CD4-positive, CD25-positive, alpha-beta regulatory T cell (primary cell): Measurements from ENCODE around the gene LONP1. TPM values are rescaled to one million over a fixed set of nuclear protein-coding genes. Genes with fewer than 3 reads are reported as not detected.

Experiments used
- ATAC-seq, 2 donors: fragments of 150-1000 bp; cut with Tn5 transposase; one replicate each; pipeline ENCODE4 v1.10.0; 2021; ENCODE audit warnings: low read depth in 2 of 2, moderate number of reproducible peaks in 2 of 2, moderate library complexity in 1 of 2
- DNase-seq, 3 donors: peaks; one replicate each; pipeline versions ENCODE4 v3.0.0 to v3.0.0-alpha.2; 2012 to 2022; ENCODE audit warnings: mixed read lengths in 1 of 3
- H3K27ac ChIP-seq: one replicate; pipeline ENCODE4 v1.7.0; 2013; ENCODE audit warnings: mild to moderate bottlenecking, low read length; ENCODE audit not compliant: insufficient read depth, poor library complexity, severe bottlenecking
- H3K27me3 ChIP-seq: one replicate; pipeline ENCODE4 v1.7.0; 2013; ENCODE audit warnings: low read length; ENCODE audit not compliant: control insufficient read depth, insufficient read depth
- H3K36me3 ChIP-seq: one replicate; pipeline ENCODE4 v1.7.0; 2013; ENCODE audit warnings: mild to moderate bottlenecking, low read length, moderate library complexity; ENCODE audit not compliant: control insufficient read depth, insufficient read depth
- H3K4me1 ChIP-seq: 2 replicates; pipeline ENCODE4 v1.7.0; 2013; ENCODE audit warnings: mild to moderate bottlenecking, low read length; ENCODE audit not compliant: insufficient read depth, control insufficient read depth, poor library complexity, severe bottlenecking
- H3K4me3 ChIP-seq: one replicate; pipeline ENCODE4 v1.7.0; 2013; ENCODE audit warnings: low read depth, mild to moderate bottlenecking, low read length, moderate library complexity
- H3K9me3 ChIP-seq, 2 experiments: 1 replicate in 1 of 2; 2 replicates in 1 of 2; pipeline ENCODE4 v1.7.0; 2013; ENCODE audit warnings: low read length in 2 of 2, mild to moderate bottlenecking in 1 of 2, moderate library complexity in 1 of 2; ENCODE audit not compliant: control insufficient read depth in 2 of 2
- H3K27ac Mint-ChIP-seq, 3 donors: one replicate each; pipeline ENCODE4 v1.8.0; 2020 to 2022; ENCODE audit warnings: mild to moderate bottlenecking in 3 of 3, mixed read lengths in 3 of 3, moderate library complexity in 2 of 3
- H3K27me3 Mint-ChIP-seq: one replicate; pipeline ENCODE4 v1.8.0; 2022; ENCODE audit warnings: mild to moderate bottlenecking, mixed read lengths
- H3K36me3 Mint-ChIP-seq: one replicate; pipeline ENCODE4 v1.8.0; 2020; ENCODE audit warnings: mixed read lengths
- H3K4me1 Mint-ChIP-seq, 4 donors: one replicate each; pipeline ENCODE4 v1.8.0; 2020 to 2022; ENCODE audit warnings: mixed read lengths in 4 of 4, mild to moderate bottlenecking in 1 of 4
- H3K4me3 Mint-ChIP-seq, 4 donors: one replicate each; pipeline ENCODE4 v1.8.0; 2020 to 2022; ENCODE audit warnings: mild to moderate bottlenecking in 4 of 4, mixed read lengths in 4 of 4, moderate library complexity in 3 of 4
- H3K9me3 Mint-ChIP-seq, 7 donors: one replicate each; pipeline ENCODE4 v1.8.0; 2020 to 2022; ENCODE audit warnings: mixed read lengths in 7 of 7, mild to moderate bottlenecking in 3 of 7, moderate library complexity in 2 of 7
- polyA plus RNA-seq, 4 donors: library from polyadenylated mRNA; unstranded; fragments of 300-500 nt; fragmentation: Illumina TruSeq; gene quantifications; one replicate each; pipeline ENCODE4 v1.2.3, GENCODE V29; 2021
- total RNA-seq: library from RNA; stranded (reverse); gene quantifications from one replicate; pipeline ENCODE4 v1.2.3, GENCODE V29; 2022

The LONP1 gene, protein sequence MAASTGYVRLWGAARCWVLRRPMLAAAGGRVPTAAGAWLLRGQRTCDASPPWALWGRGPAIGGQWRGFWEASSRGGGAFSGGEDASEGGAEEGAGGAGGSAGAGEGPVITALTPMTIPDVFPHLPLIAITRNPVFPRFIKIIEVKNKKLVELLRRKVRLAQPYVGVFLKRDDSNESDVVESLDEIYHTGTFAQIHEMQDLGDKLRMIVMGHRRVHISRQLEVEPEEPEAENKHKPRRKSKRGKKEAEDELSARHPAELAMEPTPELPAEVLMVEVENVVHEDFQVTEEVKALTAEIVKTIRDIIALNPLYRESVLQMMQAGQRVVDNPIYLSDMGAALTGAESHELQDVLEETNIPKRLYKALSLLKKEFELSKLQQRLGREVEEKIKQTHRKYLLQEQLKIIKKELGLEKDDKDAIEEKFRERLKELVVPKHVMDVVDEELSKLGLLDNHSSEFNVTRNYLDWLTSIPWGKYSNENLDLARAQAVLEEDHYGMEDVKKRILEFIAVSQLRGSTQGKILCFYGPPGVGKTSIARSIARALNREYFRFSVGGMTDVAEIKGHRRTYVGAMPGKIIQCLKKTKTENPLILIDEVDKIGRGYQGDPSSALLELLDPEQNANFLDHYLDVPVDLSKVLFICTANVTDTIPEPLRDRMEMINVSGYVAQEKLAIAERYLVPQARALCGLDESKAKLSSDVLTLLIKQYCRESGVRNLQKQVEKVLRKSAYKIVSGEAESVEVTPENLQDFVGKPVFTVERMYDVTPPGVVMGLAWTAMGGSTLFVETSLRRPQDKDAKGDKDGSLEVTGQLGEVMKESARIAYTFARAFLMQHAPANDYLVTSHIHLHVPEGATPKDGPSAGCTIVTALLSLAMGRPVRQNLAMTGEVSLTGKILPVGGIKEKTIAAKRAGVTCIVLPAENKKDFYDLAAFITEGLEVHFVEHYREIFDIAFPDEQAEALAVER
- total RNA-seq (67.6 TPM), polyA plus RNA-seq (10 to 100 TPM; 16.4 to 22.8 (median 20.3) TPM)

DNA sequence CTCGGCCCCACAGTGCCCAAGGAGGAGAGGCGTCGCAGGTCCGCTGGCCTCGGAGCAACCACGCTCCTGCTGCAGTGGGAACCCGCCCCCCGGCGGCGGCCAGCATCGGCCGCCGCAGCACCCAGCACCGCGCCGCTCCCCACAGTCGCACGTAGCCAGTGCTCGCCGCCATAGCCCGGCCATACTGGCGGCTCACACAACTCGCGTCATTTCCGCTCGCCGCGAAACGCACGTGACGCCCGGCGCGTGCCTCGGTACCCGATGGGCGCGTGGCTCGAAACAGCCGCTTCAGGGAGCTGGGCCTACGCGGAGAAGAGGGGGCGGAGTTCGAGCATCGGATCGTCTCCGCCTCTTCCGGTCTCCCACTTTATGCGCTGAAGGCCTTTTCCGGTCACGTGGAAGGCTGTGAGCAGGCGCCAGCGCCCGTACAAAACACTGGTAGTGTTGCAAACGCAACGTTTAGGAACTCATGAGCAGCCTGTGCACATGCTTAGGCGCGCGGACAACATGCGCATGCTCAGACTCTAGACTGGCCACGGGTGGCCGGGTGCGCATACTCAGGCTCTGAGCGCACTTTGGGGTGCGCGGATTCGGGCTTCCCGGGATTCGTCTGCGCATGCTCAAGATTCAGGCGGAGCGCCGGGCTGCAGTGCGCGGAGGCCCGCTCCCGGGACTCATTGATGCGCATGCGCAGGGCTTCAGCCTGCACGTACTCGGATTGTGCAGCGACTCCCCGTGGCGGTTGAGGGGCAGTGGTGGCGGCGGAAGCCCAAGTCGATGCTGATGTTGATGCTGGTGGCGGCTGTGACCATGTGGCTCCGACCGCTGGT is at the start of gene LONP1, which contains the start of gene CATSPERD:
Gene LONP1, minus strand, starts transcription at position 186 of the 830 bp plus-strand sequence. Its CDS starts 14 bp downstream, at position 172.
Gene CATSPERD, plus strand, starts transcription at position 677 of the 830 bp plus-strand sequence. Its CDS starts 101 bp downstream, at position 778.
- Mint-ChIP-seq H3K27ac (peak within 1 kb of the TSS; percentile 95 to 96 (median 96)), H3K36me3 (no peaks in the 10 kb centered on the region), H3K4me1 (peaks cover 4 to 39% (median 26%) of the 10 kb centered on the region in 4 donors), H3K9me3 (no peaks in the 10 kb centered on the region), H3K4me3 (peak within 1 kb of the TSS; percentile 90 to 98 (median 94)), H3K27me3 (peaks cover 16% of the 10 kb centered on the region)
- Histone ChIP-seq H3K36me3 (no peaks in the 10 kb centered on the region), H3K4me3 (peak within 1 kb of the TSS; percentile 90), H3K27ac (peak within 1 kb of the TSS; percentile 95), H3K9me3 (no peaks in the 10 kb centered on the region), H3K4me1 (peaks cover 25% of the 10 kb centered on the region), H3K27me3 (no peaks in the 10 kb centered on the region)
- ATAC-seq (peak; percentile 91 to 93), DNase-seq (peak; percentile 97 to 99 (median 99))

- no peak overlapping the region for H3K4me3 Mint-ChIP-seq
- H3K4me1 Mint-ChIP-seq = peaks cover 0 to 4% (median under 1%) of the 10 kb centered on the region in 4 donors
- no peaks in the 10 kb centered on the region for H3K27me3 Mint-ChIP-seq
- H3K36me3 Mint-ChIP-seq = no peaks in the 10 kb centered on the region
- no peak overlapping the region for H3K27ac Mint-ChIP-seq
- H3K9me3 Mint-ChIP-seq = no peaks in the 10 kb centered on the region
- DNase-seq = no peak
- no peaks in the 10 kb centered on the region for H3K36me3 ChIP-seq
- H3K9me3 ChIP-seq = no peaks in the 10 kb centered on the region
- no peak for ATAC-seq
- H3K27ac ChIP-seq = no peak overlapping the region
- H3K27me3 ChIP-seq = no peaks in the 10 kb centered on the region
- no peaks in the 10 kb centered on the region for H3K4me1 ChIP-seq
- H3K4me3 ChIP-seq = no peak overlapping the region
Measured at GRCh38 chr19:5767949-5768348, 48.0 kb upstream of the LONP1 start.

GRCh38 chr19:5765220-5765619 is 45.3 kb upstream of the LONP1 start:
- Histone ChIP-seq H3K4me3 (no peak overlapping the region), H3K4me1 (no peaks in the 10 kb centered on the region), H3K27me3 (no peaks in the 10 kb centered on the region), H3K36me3 (no peaks in the 10 kb centered on the region), H3K27ac (no peak overlapping the region), H3K9me3 (no peaks in the 10 kb centered on the region)
- Mint-ChIP-seq H3K36me3 (no peaks in the 10 kb centered on the region), H3K4me1 (peaks cover 0 to 4% (median under 1%) of the 10 kb centered on the region in 4 donors), H3K27me3 (no peaks in the 10 kb centered on the region), H3K27ac (no peak overlapping the region), H3K4me3 (no peak overlapping the region), H3K9me3 (peaks cover 0 to 3% (median 0%) of the 10 kb centered on the region in 7 donors)
- ATAC-seq = no peak
- no peak for DNase-seq

DNA sequence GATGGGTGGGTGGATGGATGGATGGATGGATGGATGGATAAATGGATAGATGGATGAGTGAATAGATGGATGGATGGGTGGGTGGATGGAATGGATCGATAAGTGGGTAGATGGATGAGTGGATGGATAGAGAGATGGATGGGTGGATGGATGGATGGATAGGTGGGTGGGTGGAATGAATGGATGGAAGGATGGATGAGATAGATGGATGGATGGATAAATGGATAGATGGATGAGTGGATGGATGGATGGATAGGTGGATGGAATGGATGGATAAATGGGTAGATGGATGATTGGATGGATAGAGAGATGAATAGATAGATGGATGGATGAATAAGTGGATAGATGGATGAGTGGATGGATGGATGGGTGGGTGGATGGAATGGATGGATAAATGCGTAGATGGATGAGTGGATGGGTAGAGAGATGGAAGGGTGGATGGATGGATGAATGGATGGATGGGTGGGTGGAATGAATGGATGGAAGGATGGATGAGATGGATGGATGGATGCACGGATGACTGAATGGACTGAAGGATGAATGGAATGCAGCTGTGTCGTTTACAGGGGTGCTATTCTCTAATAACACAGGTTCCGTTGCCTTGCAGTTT is 42.8 kb upstream of the LONP1 start:
- Mint-ChIP-seq H3K27me3 (no peaks in the 10 kb centered on the region), H3K4me3 (no peak overlapping the region)

DNA sequence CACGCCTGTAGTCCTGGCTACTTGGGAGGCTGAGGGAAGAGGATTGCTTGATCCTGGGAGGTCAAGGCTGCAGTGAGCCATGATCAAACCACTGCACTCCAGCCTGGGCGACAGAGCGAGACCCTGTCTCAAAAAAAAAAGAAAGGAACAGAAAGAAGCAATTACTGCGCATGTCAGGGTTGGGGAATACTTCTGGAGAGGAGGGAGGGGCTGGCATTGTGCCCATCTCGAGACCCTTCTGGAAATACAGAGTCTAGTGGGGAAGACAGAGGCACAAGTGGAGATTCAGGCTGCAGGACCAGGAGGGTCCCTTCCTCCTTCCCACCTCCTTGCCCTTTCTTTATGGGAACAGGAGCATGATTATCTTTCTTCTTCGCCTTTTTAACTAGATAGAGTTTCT is 33.8 kb upstream of the LONP1 start:
- Mint-ChIP-seq H3K27ac (no peak overlapping the region), H3K36me3 (no peaks in the 10 kb centered on the region), H3K27me3 (peaks cover 5% of the 10 kb centered on the region), H3K4me1 (no peaks in the 10 kb centered on the region), H3K9me3 (no peaks in the 10 kb centered on the region), H3K4me3 (no peak overlapping the region)
- Histone ChIP-seq H3K27me3 (no peaks in the 10 kb centered on the region), H3K27ac (no peak overlapping the region), H3K4me3 (no peak overlapping the region), H3K36me3 (no peaks in the 10 kb centered on the region), H3K4me1 (no peaks in the 10 kb centered on the region), H3K9me3 (no peaks in the 10 kb centered on the region)
- DNase-seq (no peak), ATAC-seq (no peak)

More for the DNA sequence above, 42.8 kb upstream of the LONP1 start:
- H3K9me3 Mint-ChIP-seq = peaks cover 0 to 3% (median 0%) of the 10 kb centered on the region in 7 donors
- H3K27ac Mint-ChIP-seq = no peak overlapping the region
- H3K36me3 ChIP-seq = no peaks in the 10 kb centered on the region
- H3K27ac ChIP-seq = no peak overlapping the region
- no peak overlapping the region for H3K4me3 ChIP-seq
- no peaks in the 10 kb centered on the region for H3K4me1 ChIP-seq
- H3K27me3 ChIP-seq = no peaks in the 10 kb centered on the region
- H3K36me3 Mint-ChIP-seq = no peaks in the 10 kb centered on the region
- H3K9me3 ChIP-seq = no peaks in the 10 kb centered on the region
- ATAC-seq = no peak
- DNase-seq = no peak
- H3K4me1 Mint-ChIP-seq = peaks cover 0 to 2% (median 0%) of the 10 kb centered on the region in 4 donors

DNA sequence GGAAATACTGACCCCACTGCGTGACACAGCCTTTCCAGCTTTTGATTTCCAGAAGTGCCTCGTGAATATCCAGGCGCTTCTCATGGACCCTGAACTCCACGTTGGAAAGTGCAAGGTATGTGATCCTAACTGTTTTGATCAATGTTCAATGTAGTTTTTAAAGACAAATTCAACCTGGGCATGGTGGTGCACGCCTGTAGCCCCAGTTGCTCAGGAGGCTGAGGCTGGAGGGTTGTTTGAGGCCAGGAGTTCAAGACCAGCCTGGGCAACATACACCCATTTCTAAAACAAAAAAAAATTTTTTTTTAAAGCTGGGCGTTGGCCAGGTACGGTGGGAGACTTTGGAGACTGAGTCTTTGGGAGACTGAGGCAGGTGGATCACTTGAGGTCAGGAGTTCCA is 31.8 kb upstream of the LONP1 start:
- Histone ChIP-seq H3K4me3 (no peak overlapping the region), H3K4me1 (no peaks in the 10 kb centered on the region), H3K27ac (no peak overlapping the region), H3K27me3 (no peaks in the 10 kb centered on the region), H3K36me3 (no peaks in the 10 kb centered on the region), H3K9me3 (no peaks in the 10 kb centered on the region)
- H3K27ac Mint-ChIP-seq = no peak overlapping the region
- H3K9me3 Mint-ChIP-seq = no peaks in the 10 kb centered on the region
- no peaks in the 10 kb centered on the region for H3K36me3 Mint-ChIP-seq
- H3K27me3 Mint-ChIP-seq = peaks cover 9% of the 10 kb centered on the region
- H3K4me3 Mint-ChIP-seq = no peak overlapping the region
- ATAC-seq (no peak), DNase-seq (no peak)
- H3K4me1 Mint-ChIP-seq = no peaks in the 10 kb centered on the region

DNA sequence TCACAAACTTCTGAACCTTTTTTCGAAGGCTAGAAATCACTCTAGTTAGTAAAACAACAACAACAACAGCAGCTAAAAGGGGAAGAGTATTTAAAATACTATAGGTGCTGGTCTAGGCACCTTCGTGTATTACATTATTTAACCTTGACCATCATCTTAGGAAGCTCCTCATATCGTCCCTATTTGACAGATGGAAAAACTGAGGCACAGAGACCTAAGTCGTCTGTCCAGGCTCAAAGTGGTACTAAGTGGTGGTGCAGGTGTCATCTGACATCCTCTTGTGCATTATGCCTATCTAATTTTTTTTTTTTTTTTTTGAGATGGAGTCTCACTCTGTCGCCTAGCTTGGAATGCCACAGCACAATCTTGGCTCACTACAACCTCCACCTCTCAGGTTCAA is 29.6 kb upstream of the LONP1 start:
- Histone ChIP-seq H3K27me3 (no peaks in the 10 kb centered on the region), H3K4me3 (no peak overlapping the region), H3K36me3 (no peaks in the 10 kb centered on the region), H3K27ac (no peak overlapping the region), H3K4me1 (no peaks in the 10 kb centered on the region), H3K9me3 (no peaks in the 10 kb centered on the region)
- no peak for ATAC-seq
- Mint-ChIP-seq H3K27ac (no peak overlapping the region), H3K27me3 (peaks cover 15% of the 10 kb centered on the region), H3K9me3 (no peaks in the 10 kb centered on the region), H3K4me1 (no peaks in the 10 kb centered on the region), H3K36me3 (no peaks in the 10 kb centered on the region), H3K4me3 (no peak overlapping the region)
- no peak for DNase-seq
